GM12865 (cell line): ENCODE data around the gene CHST11.
"Not testable (repeated sequence)": the region's sequence is repeated elsewhere in the genome, so short reads cannot be mapped to it uniquely, and the experiment has no call there.

Source experiments
- DNase-seq: peaks from one replicate; pipeline ENCODE4 v3.0.0; 2010; ENCODE audit warnings: low read depth
- H3K4me3 ChIP-seq: 2 replicates; pipeline ENCODE4 v1.5.1; 2011; ENCODE audit warnings: mild to moderate bottlenecking, low read depth, low read length, control low read depth
- CTCF ChIP-seq: IDR thresholded peaks from 2 replicates; pipeline ENCODE4 v1.5.1; 2011; ENCODE audit warnings: low read length, control low read depth, low read depth, inconsistent platforms; ENCODE audit not compliant: insufficient read depth; ENCODE audit errors: missing control alignments

CHST11 gene

GRCh38 chr12:104520242-104520900 is 63.6 kb downstream of the CHST11 start:
- DNase-seq, result peak; percentile 77
- no peak for TF ChIP-seq CTCF
- H3K4me3 ChIP-seq, result no peak overlapping the region

- no peak for TF ChIP-seq CTCF
- no peak overlapping the region for H3K4me3 ChIP-seq
- no peak for DNase-seq
These were observed 65.0 kb downstream of the CHST11 start for GRCh38 chr12:104521731-104522130.

DNA sequence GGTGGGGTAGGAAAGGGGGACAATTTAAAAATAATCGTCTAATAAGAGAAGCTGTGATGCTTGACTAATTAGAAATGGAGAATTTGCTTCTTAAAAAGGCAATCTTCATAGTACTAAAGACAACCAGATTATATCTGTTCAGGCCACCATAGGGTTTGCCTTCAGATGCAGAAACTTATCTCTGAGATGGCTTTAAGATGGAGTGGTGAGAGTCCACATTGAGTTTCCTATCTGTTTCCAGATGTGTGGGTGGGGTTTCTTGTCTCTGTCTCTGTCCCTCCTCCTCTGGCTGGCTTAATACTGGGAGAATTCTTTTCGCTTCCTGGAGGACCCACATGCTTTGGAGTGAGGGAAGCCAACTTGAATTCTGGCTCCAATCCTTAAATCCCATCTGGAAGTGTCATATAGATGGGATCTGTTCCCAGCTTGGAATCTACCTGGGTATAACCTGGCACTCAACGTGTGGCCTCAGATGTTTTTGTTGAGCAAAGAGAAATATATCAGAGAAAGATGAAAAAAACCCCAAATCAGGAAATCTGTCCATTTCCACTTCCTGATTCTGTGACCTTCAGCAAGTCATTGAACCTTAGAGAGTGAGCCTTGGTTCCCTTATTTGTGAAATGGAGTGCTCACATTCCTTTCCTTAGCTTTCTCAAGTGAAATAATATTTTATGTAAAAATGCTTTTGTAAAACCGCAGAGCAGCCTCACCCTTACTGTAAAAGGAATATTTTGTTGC is 66.4 kb downstream of the CHST11 start:
- peak; percentile 47 for DNase-seq
- no peak overlapping the region for H3K4me3 ChIP-seq
- no peak for TF ChIP-seq CTCF

- TF ChIP-seq CTCF, result no peak
- no peak overlapping the region for H3K4me3 ChIP-seq
- DNase-seq, result no peak
These were observed 67.5 kb downstream of the CHST11 start for GRCh38 chr12:104524034-104524832.

DNA sequence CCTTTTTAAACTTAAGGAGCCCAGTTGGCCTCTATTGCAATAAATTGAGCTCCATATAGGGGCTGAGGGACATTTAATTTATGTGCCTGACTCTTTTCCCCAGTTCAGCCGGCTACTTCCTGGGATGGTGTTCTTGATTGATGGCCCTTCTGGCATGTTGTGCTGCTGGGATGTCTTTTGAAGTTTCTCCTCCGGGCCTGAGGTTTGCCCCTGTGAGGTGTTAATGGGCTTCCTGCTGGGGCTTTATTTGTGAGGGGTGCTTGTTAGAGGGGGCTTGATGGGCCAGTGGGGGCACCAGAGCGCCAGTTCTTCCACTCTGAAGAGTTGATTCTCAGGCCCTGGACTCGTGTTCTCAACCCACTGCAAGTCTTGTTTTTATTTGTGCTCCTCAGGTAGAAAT is 69.6 kb downstream of the CHST11 start:
- no peak for TF ChIP-seq CTCF
- H3K4me3 ChIP-seq, result no peak overlapping the region
- no peak for DNase-seq

DNA sequence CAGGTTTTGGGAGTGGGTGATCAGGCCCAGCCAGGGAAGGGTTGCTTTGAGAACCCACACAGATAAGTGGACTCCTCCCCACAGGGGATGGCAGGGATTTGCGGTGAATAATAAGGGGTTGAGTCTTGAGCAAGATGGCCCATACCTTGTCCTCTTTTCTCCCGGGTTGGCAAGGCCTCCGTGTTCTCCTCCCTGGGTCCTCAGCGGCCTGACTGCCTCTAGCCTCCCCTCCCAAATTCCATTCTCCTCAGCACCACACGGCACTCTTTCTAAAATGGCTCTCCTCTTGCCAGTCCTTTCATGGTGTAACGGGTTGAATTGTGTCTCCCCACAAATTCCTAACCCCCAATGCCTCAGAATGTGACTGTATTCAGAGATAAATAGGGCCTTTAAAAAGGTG is 70.0 kb downstream of the CHST11 start:
- no peak overlapping the region for H3K4me3 ChIP-seq
- no peak for TF ChIP-seq CTCF
- no peak for DNase-seq

GRCh38 chr12:104527653-104528052 is 70.9 kb downstream of the CHST11 start:
- H3K4me3 ChIP-seq, DNase-seq: not testable (repeated sequence)
